K562 (cell line): ENCODE data around the gene ZNF814. TPM values are rescaled to one million over a fixed set of nuclear protein-coding genes. Genes with fewer than 3 reads are reported as not detected.

ENCODE experiments used
- ATAC-seq: fragments of 200-7000 bp; cut with Tn5 transposase; 3 replicates; pipeline ENCODE4 v1.9.1; 2020; ENCODE audit warnings: moderate library complexity
- BruUV-seq: library from RNA; stranded (reverse); fragments of 400-500 nt; replicated peaks from 2 replicates; lab custom pipeline; 2021; lab: Mats Ljungman, UMichigan
- CTCF ChIA-PET: fragments of 300-600 bp; formaldehyde crosslinking; extraction: SDS; loops from one replicate; lab custom pipeline; 2021; ENCODE audit warnings: low intra/inter-chr PET ratio; lab: Yijun Ruan, JAX
- POLR2A ChIA-PET: fragments of 300-600, 350-650 bp; sonication (Branson Sonifier 250); formaldehyde crosslinking; extraction: SDS; loops from one replicate; lab custom pipeline; 2021; ENCODE audit warnings: antibody characterized with exemption, inconsistent platforms; lab: Yijun Ruan, JAX
- DNase-seq, 4 experiments: peaks; one replicate each; pipeline versions ENCODE4 v3.0.0 to v3.0.0-alpha.2; 2011 to 2018; ENCODE audit warnings: low spot score in 3 of 4, mixed read lengths in 3 of 4; ENCODE audit errors: extremely low read depth in 1 of 4
- FAIRE-seq: peaks from 2 replicates; lab custom pipeline; 2011; peaks lifted over from hg19 to GRCh38; lab: Jason Lieb, UNC
- H2AFZ ChIP-seq: 2 replicates; pipeline ENCODE4 v1.6.0; 2011; ENCODE audit warnings: low read depth, low read length, control low read depth, inconsistent platforms
- H3K27ac ChIP-seq: fragments of 200-600 bp; 3 replicates; pipeline ENCODE4 v1.8.0; 2011; ENCODE audit warnings: low read depth, mild to moderate bottlenecking, control low read depth, inconsistent platforms, low read length, moderate library complexity, mixed read lengths; ENCODE audit errors: extremely low read depth
- H3K27me3 ChIP-seq, 2 experiments: fragments of 300-600 bp in 1 of 2; 2 replicates in 1 of 2; 3 replicates in 1 of 2; pipeline versions ENCODE4 v1.6.0 to v1.8.0; 2011; ENCODE audit warnings: inconsistent platforms in 2 of 2, low read length in 2 of 2, mild to moderate bottlenecking in 1 of 2, mixed read lengths in 1 of 2, moderate library complexity in 1 of 2; ENCODE audit not compliant: control insufficient read depth in 2 of 2, insufficient read depth in 2 of 2
- H3K36me3 ChIP-seq: fragments of 300-600 bp; 3 replicates; pipeline ENCODE4 v1.8.0; 2011; ENCODE audit warnings: mild to moderate bottlenecking, low read length, inconsistent platforms; ENCODE audit not compliant: control insufficient read depth, insufficient read depth
- H3K4me1 ChIP-seq, 2 experiments: fragments of 200-600 bp in 1 of 2; replicated peaks in 1 of 2; 2 replicates in 1 of 2; 3 replicates in 1 of 2; pipeline versions ENCODE4 v1.5.1 to v1.8.0; 2011; ENCODE audit warnings: inconsistent platforms in 2 of 2, low read length in 2 of 2, mild to moderate bottlenecking in 1 of 2, mixed read lengths in 1 of 2, moderate library complexity in 1 of 2; ENCODE audit not compliant: control insufficient read depth in 2 of 2, insufficient read depth in 2 of 2
- H3K4me2 ChIP-seq: 2 replicates; pipeline ENCODE4 v1.6.1; 2011; ENCODE audit warnings: low read length, control low read depth, inconsistent platforms, mixed read lengths; ENCODE audit not compliant: insufficient read depth
- H3K4me3 ChIP-seq: fragments of 200-600 bp; sonication (generic), shearing (Covaris generic); 2 replicates; pipeline ENCODE4 v1.5.1; 2016; ENCODE audit warnings: control low read depth, inconsistent platforms
- H3K79me2 ChIP-seq: fragments of 200-600 bp; 3 replicates; pipeline ENCODE4 v1.8.0; 2011; ENCODE audit warnings: low read length, inconsistent platforms; ENCODE audit not compliant: control insufficient read depth, insufficient read depth
- H3K9ac ChIP-seq, 2 experiments: 2 replicates each; pipeline versions ENCODE4 v1.6.0 to v1.6.1; 2011; ENCODE audit warnings: low read depth in 2 of 2, low read length in 2 of 2, control low read depth in 1 of 2, inconsistent platforms in 1 of 2, mild to moderate bottlenecking in 1 of 2, mixed read lengths in 1 of 2; ENCODE audit not compliant: insufficient read depth in 1 of 2
- H3K9me1 ChIP-seq: one replicate; pipeline ENCODE4 v1.6.0; 2011; ENCODE audit warnings: inconsistent platforms, mild to moderate bottlenecking, low read length, moderate library complexity; ENCODE audit not compliant: control insufficient read depth, insufficient read depth
- H3K9me3 ChIP-seq: replicated peaks from 2 replicates; pipeline ENCODE4 v1.5.1; 2011; ENCODE audit warnings: low read depth, low read length, inconsistent platforms; ENCODE audit not compliant: control insufficient read depth, insufficient read depth
- H4K20me1 ChIP-seq: replicated peaks from 2 replicates; pipeline ENCODE4 v1.6.1; 2011; ENCODE audit warnings: low read length, inconsistent platforms, mixed read lengths; ENCODE audit not compliant: control insufficient read depth, insufficient read depth
- RAD21 ChIP-seq, 2 experiments: fragments of 250-450 bp in 1 of 2; fragments of 450-650 bp in 1 of 2; sonication (Bioruptor Pico) in 1 of 2; formaldehyde crosslinking in 1 of 2; IDR thresholded peaks in 1 of 2; conservative IDR thresholded peaks in 1 of 2; 2 replicates each; pipeline versions ENCODE4 v1.4.0 to v1.8.0; 2020 to 2022; ENCODE audit warnings: mild to moderate bottlenecking in 2 of 2, moderate library complexity in 1 of 2
- STAT5A ChIP-seq: IDR thresholded peaks from 2 replicates; pipeline ENCODE4 v1.6.1; 2012; ENCODE audit warnings: low read length, inconsistent platforms, borderline replicate concordance
- ZBTB40 ChIP-seq, 2 experiments: fragments of 450-650 bp in 1 of 2; sonication (generic) in 1 of 2; formaldehyde crosslinking in 1 of 2; IDR thresholded peaks; 2 replicates each; pipeline versions ENCODE4 v1.7.1 to v1.9.0; 2016 to 2022; ENCODE audit warnings: inconsistent platforms in 1 of 2, mild to moderate bottlenecking in 1 of 2, missing genetic modification reagents in 1 of 2
- WGBS: fragments of 100-300 bp; shearing (Covaris generic); methylation state at CpG from one replicate; pipeline ENCODE4 v1.1.6; 2016; ENCODE audit warnings: low coverage, mixed read lengths; ENCODE audit not compliant: insufficient coverage; ENCODE audit errors: missing lambda C conversion rate; 5-methylcytosine and 5-hydroxymethylcytosine counted together
- in situ Hi-C: fragments of 300-500 bp; cut with MboI; formaldehyde crosslinking; loops from 4 replicates; pipeline ENCODE4 v1.15.0; 2018; ENCODE audit warnings: inconsistent platforms, mixed read lengths
- intact Hi-C: fragments of 100-400 bp; cut with micrococcal nuclease; formaldehyde crosslinking; loops from 2 replicates; pipeline ENCODE4 v1.14.2; 2022
- polyA plus RNA-seq, 8 experiments: library from polyadenylated mRNA; depleted of rRNA in 4 of 8; stranded (reverse) in 5 of 8; unstranded in 3 of 8; fragments of >200 nt; fragmentation: Nextera tagmentation in 2 of 8; fragmentation: Illumina TruSeq in 1 of 8; extraction: Ambion mirVana in 2 of 8; extraction: Trizol in 1 of 8; gene quantifications; 2 replicates each; pipeline versions ENCODE4 v1.2.1 to v1.2.3, GENCODE V29; 2011 to 2014; ENCODE audit warnings: inconsistent platforms in 1 of 8, missing spikeins in 1 of 8
- total RNA-seq, 7 experiments: library from RNA; depleted of rRNA in 6 of 7; stranded (reverse); fragments of >200 nt in 6 of 7; fragmentation: Illumina TruSeq in 2 of 7; extraction: Trizol in 2 of 7; gene quantifications; 2 replicates each; pipeline versions ENCODE4 v1.2.1 to v1.2.3, GENCODE V29; 2011 to 2021; ENCODE audit warnings: low replicate concordance in 1 of 7

The ZNF814 gene
- total and polyA plus RNA-seq, 9 of the 15 experiments (the other 6 are each of a cell fraction or from before 2014, with no cell fraction given) = 0.42 to 3.5 (median 1.9) TPM

- TF ChIP-seq RAD21 (CRISPR knock-in tag; conservative IDR thresholded peaks at IDR 0.05 in 1 of 2, IDR thresholded peaks at IDR 0.05 in 1 of 2) = 0 out of 4 replicates have a peak, but pooled peaks of 1 of the 2 experiments have one; percentile 10
These were observed at the start of gene ZNF814 (continued) for GRCh38 chr19:57888560-57889231.

GRCh38 chr19:57935731-57936130, 46.9 kb upstream of the ZNF814 start:
- H3K27me3 ChIP-seq = no peaks in the 10 kb centered on the region
- H3K4me1 ChIP-seq = peaks cover 0 to 4% of the 10 kb centered on the region in 2 experiments; a peak in 1 of 5 replicates
- H3K4me3 ChIP-seq = no peak overlapping the region
- no peak overlapping the region for H3K27ac ChIP-seq
- no TSS peak for BruUV-seq
- in situ Hi-C loops (no loop called here), intact Hi-C loops (no loop called here)
- POLR2A ChIA-PET = interaction anchor here (0.7 to 1.0 kb wide), 2 partner anchors 19 to 52 kb away, joined by 3 to 5 read pairs; partner anchors contain the start of gene ZNF417
- no peaks in the 10 kb centered on the region for H3K36me3 ChIP-seq
- CTCF ChIA-PET = no interaction called here
- no peak for DNase-seq
- 13% methylated on average over 12 of the region's 12 CpGs for WGBS
- no peak overlapping the region for H3K4me2 ChIP-seq
- H3K79me2 ChIP-seq = no peaks in the 10 kb centered on the region
- H3K9me3 ChIP-seq = 0 out of 2 replicates have a peak, but pooled peaks cover 2% of the 10 kb centered on the region
- TF ChIP-seq STAT5A (no peak), ZBTB40 (IDR thresholded peaks at IDR 0.05) (0 out of 2 replicates have a peak, but pooled peaks have one; percentile 16), ZBTB40 (CRISPR knock-in tag; IDR thresholded peaks at IDR 0.05) (no peak)
- FAIRE-seq = no peak
- no peaks in the 10 kb centered on the region for H4K20me1 ChIP-seq
- no peak overlapping the region for H2AFZ ChIP-seq
- ATAC-seq = no peak
- no peaks in the 10 kb centered on the region for H3K9me1 ChIP-seq
- no peak overlapping the region for H3K9ac ChIP-seq
